SK-N-MC (cell line): ENCODE data around the gene KCNJ9.
A peak's percentile ranks its signal among the peaks of the same experiment; 100 is the strongest.
"Not testable (repeated sequence)": the region's sequence is repeated elsewhere in the genome, so short reads cannot be mapped to it uniquely, and the experiment has no call there.

Experiments used
- DNase-seq: peaks from one replicate; pipeline ENCODE4 v3.0.0-alpha.2; 2011; ENCODE audit warnings: low read depth, low spot score
- H3K27ac ChIP-seq: fragments of 200-600 bp; sonication (generic); 2 replicates; pipeline ENCODE4 v1.5.1; 2016; ENCODE audit warnings: mixed run types
- H3K36me3 ChIP-seq: fragments of 200-600 bp; sonication (generic); 2 replicates; pipeline ENCODE4 v1.6.1; 2017; ENCODE audit warnings: antibody characterized with exemption, low read length, mixed read lengths; ENCODE audit not compliant: insufficient read depth
- H3K4me3 ChIP-seq: fragments of 200-600 bp; sonication (generic); 2 replicates; pipeline ENCODE4 v1.5.1; 2016
- H3K9ac ChIP-seq: fragments of 200-600 bp; sonication (generic); 2 replicates; pipeline ENCODE4 v1.8.0; 2017; ENCODE audit warnings: mixed run types, mixed read lengths; ENCODE audit not compliant: insufficient read length
- H3K9me3 ChIP-seq: fragments of 200-600 bp; sonication (generic); 2 replicates; pipeline ENCODE4 v1.6.1; 2017; ENCODE audit warnings: low read depth, mild to moderate bottlenecking, antibody characterized with exemption, low read length, moderate library complexity, mixed read lengths
- EZH2 ChIP-seq: fragments of 200-600 bp; sonication (generic); IDR thresholded peaks from one replicate; pipeline ENCODE4 v1.6.1; 2017; ENCODE audit warnings: antibody characterized with exemption
- FOXP2 ChIP-seq: optimal IDR thresholded peaks from 2 replicates; pipeline ENCODE3; 2011; ENCODE audit warnings: mild to moderate bottlenecking, moderate library complexity; ENCODE audit not compliant: insufficient read depth; ENCODE audit errors: extremely low read length, control extremely low read depth
- POLR2AphosphoS5 ChIP-seq: IDR thresholded peaks from 2 replicates; pipeline ENCODE4 v1.6.1; 2012; ENCODE audit warnings: mild to moderate bottlenecking, low read depth, low read length, borderline replicate concordance

The KCNJ9 gene

GRCh38 chr1:160081261-160081936, at the start of gene KCNJ9:
Gene KCNJ9, plus strand, starts transcription at chr1:160081538. Its CDS starts 2,493 bp downstream, at chr1:160084031.
- Histone ChIP-seq H3K9me3 (no peaks in the 10 kb centered on the region), H3K27ac (no peak within 1 kb of the TSS), H3K9ac (no peak within 1 kb of the TSS), H3K4me3 (no peak within 1 kb of the TSS), H3K36me3 (no peaks in the 10 kb centered on the region)
- no peak for TF ChIP-seq EZH2
- no peak for TF ChIP-seq POLR2AphosphoS5
- TF ChIP-seq FOXP2, result no peak
- DNase-seq, result no peak

GRCh38 chr1:160032165-160032820, 49.0 kb upstream of the KCNJ9 start:
- Histone ChIP-seq H3K36me3 (no peaks in the 10 kb centered on the region), H3K27ac (no peak overlapping the region), H3K9ac (peak overlapping the region; percentile 72), H3K9me3 (no peaks in the 10 kb centered on the region), H3K4me3 (peak overlapping the region; percentile 87)
- no peak for TF ChIP-seq FOXP2
- TF ChIP-seq POLR2AphosphoS5, result no peak
- no peak for TF ChIP-seq EZH2
- DNase-seq, result no peak

- H3K9me3 ChIP-seq, result no peaks in the 10 kb centered on the region
- no peak overlapping the region for H3K4me3 ChIP-seq
- H3K27ac ChIP-seq, result no peak overlapping the region
- DNase-seq, result no peak
- no peak overlapping the region for H3K9ac ChIP-seq
- H3K36me3 ChIP-seq, result no peaks in the 10 kb centered on the region
- TF ChIP-seq FOXP2 (no peak), EZH2 (no peak), POLR2AphosphoS5 (no peak)
These were observed 40.9 kb upstream of the KCNJ9 start for GRCh38 chr1:160040476-160040875.

GRCh38 chr1:160043543-160043942, 37.8 kb upstream of the KCNJ9 start:
- Histone ChIP-seq H3K27ac (no peak overlapping the region), H3K9me3 (no peaks in the 10 kb centered on the region), H3K36me3 (no peaks in the 10 kb centered on the region), H3K4me3 (no peak overlapping the region), H3K9ac (no peak overlapping the region)
- no peak for DNase-seq
- TF ChIP-seq FOXP2, result no peak
- TF ChIP-seq POLR2AphosphoS5, result no peak
- no peak for TF ChIP-seq EZH2

GRCh38 chr1:160045653-160046052, 35.7 kb upstream of the KCNJ9 start:
- no peak overlapping the region for H3K4me3 ChIP-seq
- no peaks in the 10 kb centered on the region for H3K36me3 ChIP-seq
- H3K9ac ChIP-seq, result no peak overlapping the region
- no peaks in the 10 kb centered on the region for H3K9me3 ChIP-seq
- H3K27ac ChIP-seq, result no peak overlapping the region
- no peak for DNase-seq
- no peak for TF ChIP-seq FOXP2
- TF ChIP-seq EZH2, result no peak
- no peak for TF ChIP-seq POLR2AphosphoS5

GRCh38 chr1:160046494-160047110, 34.7 kb upstream of the KCNJ9 start:
- Histone ChIP-seq H3K9ac (no peak overlapping the region), H3K36me3 (no peaks in the 10 kb centered on the region), H3K27ac (no peak overlapping the region), H3K9me3 (no peaks in the 10 kb centered on the region), H3K4me3 (peak overlapping the region; percentile 30; the same call in 1 of the 2 replicates)
- DNase-seq, result no peak
- no peak for TF ChIP-seq FOXP2
- no peak for TF ChIP-seq POLR2AphosphoS5
- TF ChIP-seq EZH2, result no peak

- Histone ChIP-seq H3K9me3 (no peaks in the 10 kb centered on the region), H3K4me3 (peak overlapping the region; percentile 30; the same call in 1 of the 2 replicates), H3K27ac (no peak overlapping the region), H3K9ac (no peak overlapping the region), H3K36me3 (no peaks in the 10 kb centered on the region)
- no peak for TF ChIP-seq EZH2
- DNase-seq, result no peak
These were observed 34.0 kb upstream of the KCNJ9 start for GRCh38 chr1:160047111-160047991.

GRCh38 chr1:160048335-160048734, 33.0 kb upstream of the KCNJ9 start:
- H3K4me3 ChIP-seq, result no peak overlapping the region
- no peak for DNase-seq
- H3K27ac ChIP-seq, result no peak overlapping the region
- no peaks in the 10 kb centered on the region for H3K36me3 ChIP-seq
- no peaks in the 10 kb centered on the region for H3K9me3 ChIP-seq
- H3K9ac ChIP-seq, result no peak overlapping the region
- TF ChIP-seq FOXP2 (no peak), POLR2AphosphoS5 (no peak), EZH2 (no peak)

- no peak overlapping the region for H3K9ac ChIP-seq
- H3K27ac ChIP-seq, result no peak overlapping the region
- TF ChIP-seq EZH2, result no peak
- TF ChIP-seq POLR2AphosphoS5, result no peak
- TF ChIP-seq FOXP2, result no peak
- no peak for DNase-seq
- no peak overlapping the region for H3K4me3 ChIP-seq
- no peaks in the 10 kb centered on the region for H3K36me3 ChIP-seq
- H3K9me3 ChIP-seq, result no peaks in the 10 kb centered on the region
These were observed 32.2 kb upstream of the KCNJ9 start for GRCh38 chr1:160049101-160049500.

- H3K27ac ChIP-seq, H3K36me3 ChIP-seq, DNase-seq, H3K9ac ChIP-seq, H3K4me3 ChIP-seq, H3K9me3 ChIP-seq: not testable (repeated sequence)
These were observed 31.2 kb upstream of the KCNJ9 start for GRCh38 chr1:160050182-160050581.
